ENCODE results near the gene LIN9. TPM values are rescaled to one million over a fixed set of nuclear protein-coding genes. Genes with fewer than 3 reads are reported as not detected.
"Not testable (repeated sequence)": the region's sequence is repeated elsewhere in the genome, so short reads cannot be mapped to it uniquely, and the experiment has no call there.

LIN9 gene
- total RNA-seq, 2 donors from 2014 or later = 5.5 to 10.3 TPM

DNA sequence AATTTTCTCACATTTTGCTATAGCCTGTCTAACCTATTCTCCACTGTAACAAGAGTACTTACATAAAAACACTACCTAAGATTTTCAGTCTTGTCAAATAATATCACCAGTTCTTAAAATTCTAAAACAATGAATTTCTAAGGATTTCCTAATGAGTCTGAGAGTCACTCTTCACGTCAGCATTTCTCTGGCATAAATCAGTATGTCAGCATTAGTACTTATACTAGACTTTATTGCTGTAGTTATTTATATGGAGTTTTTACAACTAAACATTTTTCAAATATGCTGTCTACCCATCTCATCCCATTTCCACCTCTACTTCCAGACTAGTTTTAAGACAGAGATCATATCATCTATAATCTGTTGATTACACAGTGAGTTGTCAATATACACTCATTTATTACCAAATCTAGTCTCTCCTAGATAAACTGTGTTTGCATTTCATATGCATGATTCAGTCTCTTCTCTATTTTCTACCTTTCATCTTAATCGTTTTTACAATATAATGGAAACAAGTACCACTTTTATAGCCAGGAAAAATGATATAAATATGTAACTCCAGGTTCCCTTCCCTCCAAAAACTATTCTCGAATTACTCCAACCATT lies 32.8 kb downstream of the LIN9 start:
- H3K9me3 Mint-ChIP-seq = no peaks in the 10 kb centered on the region
- peaks cover 11% of the 10 kb centered on the region for H3K36me3 Mint-ChIP-seq (ENCODE audit: low read depth)
- H3K4me1 Mint-ChIP-seq = no peaks in the 10 kb centered on the region
- no peak overlapping the region for H3K27ac Mint-ChIP-seq
- no peak overlapping the region for H3K4me3 Mint-ChIP-seq
- ATAC-seq (replicated peaks) = no peak
- H3K27me3 Mint-ChIP-seq = no peaks in the 10 kb centered on the region

- no peak overlapping the region for H3K27ac Mint-ChIP-seq
- H3K9me3 Mint-ChIP-seq = no peaks in the 10 kb centered on the region
These were observed 34.8 kb downstream of the LIN9 start for GRCh38 chr1:226274138-226274537.

GRCh38 chr1:226272233-226272902 lies 36.6 kb downstream of the LIN9 start:
- H3K4me3 Mint-ChIP-seq; ATAC-seq (replicated peaks); H3K4me1 Mint-ChIP-seq; H3K27ac Mint-ChIP-seq; H3K27me3 Mint-ChIP-seq; H3K9me3 Mint-ChIP-seq: not testable (repeated sequence)
- peaks cover 17% of the 10 kb centered on the region for H3K36me3 Mint-ChIP-seq (ENCODE audit: low read depth)

More at GRCh38 chr1:226274138-226274537, 34.8 kb downstream of the LIN9 start:
- Mint-ChIP-seq H3K4me1 (no peaks in the 10 kb centered on the region), H3K36me3 (ENCODE audit: low read depth) (peaks cover 11% of the 10 kb centered on the region), H3K4me3 (no peak overlapping the region), H3K27me3 (no peaks in the 10 kb centered on the region)
- ATAC-seq (replicated peaks) = no peak

GRCh38 chr1:226268421-226269124 lies 40.4 kb downstream of the LIN9 start:
- H3K27me3 Mint-ChIP-seq = no peaks in the 10 kb centered on the region
- no peaks in the 10 kb centered on the region for H3K9me3 Mint-ChIP-seq
- H3K36me3 Mint-ChIP-seq (ENCODE audit: low read depth) = peaks cover 16% of the 10 kb centered on the region
- no peak overlapping the region for H3K27ac Mint-ChIP-seq
- ATAC-seq (replicated peaks) = no peak
- H3K4me3 Mint-ChIP-seq = no peak overlapping the region
- no peaks in the 10 kb centered on the region for H3K4me1 Mint-ChIP-seq

GRCh38 chr1:226261818-226262217 lies 47.1 kb downstream of the LIN9 start:
- Mint-ChIP-seq H3K36me3 (ENCODE audit: low read depth) (peaks cover 37% of the 10 kb centered on the region), H3K4me1 (no peaks in the 10 kb centered on the region), H3K27ac (no peak overlapping the region), H3K27me3 (no peaks in the 10 kb centered on the region), H3K4me3 (no peak overlapping the region), H3K9me3 (peaks cover 4% of the 10 kb centered on the region)
- no peak for ATAC-seq (replicated peaks)

- no peaks in the 10 kb centered on the region for H3K27me3 Mint-ChIP-seq
- no peak overlapping the region for H3K4me3 Mint-ChIP-seq
- no peaks in the 10 kb centered on the region for H3K9me3 Mint-ChIP-seq
- H3K4me1 Mint-ChIP-seq = no peaks in the 10 kb centered on the region
- H3K36me3 Mint-ChIP-seq (ENCODE audit: low read depth) = peaks cover 29% of the 10 kb centered on the region
- no peak overlapping the region for H3K27ac Mint-ChIP-seq
- no peak for ATAC-seq (replicated peaks)
These were observed 53.6 kb downstream of the LIN9 start for GRCh38 chr1:226255380-226255779.

GRCh38 chr1:226253933-226254332 lies 55.0 kb downstream of the LIN9 start:
- Mint-ChIP-seq H3K27me3 (no peaks in the 10 kb centered on the region), H3K4me3 (no peak overlapping the region), H3K4me1 (no peaks in the 10 kb centered on the region), H3K9me3 (no peaks in the 10 kb centered on the region), H3K27ac (no peak overlapping the region), H3K36me3 (ENCODE audit: low read depth) (peaks cover 26% of the 10 kb centered on the region)
- no peak for ATAC-seq (replicated peaks)

DNA sequence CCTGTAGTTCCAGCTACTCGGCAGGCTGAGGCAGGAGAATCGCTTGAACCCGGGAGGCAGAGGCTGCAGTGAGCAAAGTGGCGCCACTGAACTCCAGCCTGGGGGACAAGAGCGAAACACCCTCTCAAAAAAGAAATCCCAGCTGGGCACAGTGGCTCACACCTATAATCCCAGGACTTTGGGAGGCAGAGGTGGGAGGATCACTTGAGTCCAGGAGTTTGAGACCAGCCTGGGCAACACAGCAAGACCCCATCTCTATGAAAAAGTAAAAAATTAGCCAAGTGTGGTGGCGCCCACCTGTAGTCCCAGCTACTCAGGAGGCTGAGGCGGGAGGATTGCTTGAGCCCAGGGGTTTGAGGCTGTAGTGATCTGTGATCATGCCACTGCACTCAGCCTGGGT lies 56.1 kb downstream of the LIN9 start:
- not testable (repeated sequence) for H3K4me1 Mint-ChIP-seq; H3K4me3 Mint-ChIP-seq; ATAC-seq (replicated peaks); H3K27ac Mint-ChIP-seq; H3K27me3 Mint-ChIP-seq; H3K9me3 Mint-ChIP-seq
- H3K36me3 Mint-ChIP-seq (ENCODE audit: low read depth) = peaks cover 26% of the 10 kb centered on the region

GRCh38 chr1:226250511-226250910 lies 58.5 kb downstream of the LIN9 start:
- H3K27ac Mint-ChIP-seq = no peak overlapping the region
- no peaks in the 10 kb centered on the region for H3K9me3 Mint-ChIP-seq
- ATAC-seq (replicated peaks) = no peak
- peaks cover 4% of the 10 kb centered on the region for H3K4me1 Mint-ChIP-seq
- H3K4me3 Mint-ChIP-seq = no peak overlapping the region
- H3K27me3 Mint-ChIP-seq = no peaks in the 10 kb centered on the region
- H3K36me3 Mint-ChIP-seq (ENCODE audit: low read depth) = peaks cover 31% of the 10 kb centered on the region

- Mint-ChIP-seq H3K27ac (no peak overlapping the region), H3K36me3 (ENCODE audit: low read depth) (peaks cover 26% of the 10 kb centered on the region)
- ATAC-seq (replicated peaks) = no peak
These were observed 60.2 kb downstream of the LIN9 start for GRCh38 chr1:226248796-226249195.

DNA sequence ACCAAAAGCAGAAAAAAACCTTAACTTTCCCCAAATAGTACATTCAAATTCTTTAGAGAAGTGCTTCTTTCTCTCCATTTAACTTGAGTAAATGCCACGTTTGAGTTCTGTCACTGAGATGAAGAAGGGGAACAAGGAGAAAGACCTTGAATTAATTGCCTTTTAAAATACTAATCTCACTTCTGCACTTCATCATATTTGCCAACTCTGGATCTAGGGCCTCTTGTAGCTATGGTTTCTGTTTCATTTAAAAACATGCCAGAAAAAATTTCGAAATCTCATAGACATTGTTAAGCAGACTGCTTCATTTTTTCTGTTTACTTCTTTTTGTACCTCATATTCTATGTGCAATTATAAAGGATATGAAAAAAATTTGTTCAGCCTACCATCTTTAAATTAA lies 60.9 kb downstream of the LIN9 start:
- Mint-ChIP-seq H3K4me1 (peaks cover 4% of the 10 kb centered on the region), H3K27me3 (no peaks in the 10 kb centered on the region), H3K9me3 (no peaks in the 10 kb centered on the region), H3K4me3 (no peak overlapping the region), H3K36me3 (ENCODE audit: low read depth) (peaks cover 26% of the 10 kb centered on the region), H3K27ac (no peak overlapping the region)
- no peak for ATAC-seq (replicated peaks)

More at GRCh38 chr1:226248796-226249195, 60.2 kb downstream of the LIN9 start:
- H3K9me3 Mint-ChIP-seq = no peaks in the 10 kb centered on the region
- H3K27me3 Mint-ChIP-seq = no peaks in the 10 kb centered on the region
- H3K4me1 Mint-ChIP-seq = peaks cover 4% of the 10 kb centered on the region
- H3K4me3 Mint-ChIP-seq = no peak overlapping the region

DNA sequence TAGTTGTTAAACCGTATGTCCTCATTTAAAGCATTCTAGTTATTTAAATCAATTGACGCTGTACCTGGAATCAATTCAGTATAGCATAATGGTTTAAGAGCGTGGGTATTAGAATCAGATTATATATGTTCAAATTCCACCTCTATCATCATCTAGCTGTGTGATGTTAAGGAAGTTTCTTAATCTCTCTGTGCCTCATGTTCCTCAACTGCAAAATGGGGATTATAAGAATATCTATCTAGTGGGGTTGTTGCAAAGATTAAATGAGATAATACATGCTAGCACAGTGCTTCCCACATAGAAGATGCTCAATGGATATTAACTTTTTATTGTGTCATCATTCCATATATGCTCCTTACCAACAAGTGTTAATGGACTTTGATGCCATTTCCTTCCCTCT lies 69.5 kb downstream of the LIN9 start:
- Mint-ChIP-seq H3K36me3 (ENCODE audit: low read depth) (peaks cover 41% of the 10 kb centered on the region), H3K27ac (no peak overlapping the region), H3K4me3 (no peak overlapping the region), H3K9me3 (no peaks in the 10 kb centered on the region), H3K4me1 (no peaks in the 10 kb centered on the region), H3K27me3 (no peaks in the 10 kb centered on the region)
- no peak for ATAC-seq (replicated peaks)

- ATAC-seq (replicated peaks) = no peak
- Mint-ChIP-seq H3K9me3 (no peaks in the 10 kb centered on the region), H3K27me3 (no peaks in the 10 kb centered on the region), H3K27ac (no peak overlapping the region), H3K4me3 (no peak overlapping the region), H3K4me1 (no peaks in the 10 kb centered on the region), H3K36me3 (ENCODE audit: low read depth) (peaks cover 50% of the 10 kb centered on the region)
These were observed 72.1 kb downstream of the LIN9 start for GRCh38 chr1:226236826-226237225.

DNA sequence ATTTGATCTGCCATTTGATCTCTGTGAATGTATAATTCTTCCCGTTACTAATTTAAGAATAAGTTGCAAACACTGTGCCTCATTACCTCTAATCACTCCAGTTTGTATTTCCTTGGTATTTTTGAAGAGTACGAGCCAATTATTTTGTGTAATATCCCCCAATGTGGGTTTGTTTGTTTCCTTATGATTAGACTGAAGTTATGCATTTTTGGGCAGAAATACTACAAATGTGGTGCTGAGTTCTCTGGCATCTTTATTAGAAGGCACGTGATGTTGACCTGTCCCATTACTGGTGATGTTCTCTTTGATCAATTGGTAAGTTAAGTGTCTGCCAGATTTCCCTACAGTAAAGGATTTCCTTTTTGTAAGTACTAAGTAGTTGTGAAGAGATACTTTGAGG lies 75.2 kb downstream of the LIN9 start:
- no peak overlapping the region for H3K4me3 Mint-ChIP-seq
- H3K4me1 Mint-ChIP-seq = no peaks in the 10 kb centered on the region
- H3K9me3 Mint-ChIP-seq = no peaks in the 10 kb centered on the region
- peaks cover 50% of the 10 kb centered on the region for H3K36me3 Mint-ChIP-seq (ENCODE audit: low read depth)
- ATAC-seq (replicated peaks) = no peak
- H3K27me3 Mint-ChIP-seq = no peaks in the 10 kb centered on the region
- H3K27ac Mint-ChIP-seq = no peak overlapping the region

DNA sequence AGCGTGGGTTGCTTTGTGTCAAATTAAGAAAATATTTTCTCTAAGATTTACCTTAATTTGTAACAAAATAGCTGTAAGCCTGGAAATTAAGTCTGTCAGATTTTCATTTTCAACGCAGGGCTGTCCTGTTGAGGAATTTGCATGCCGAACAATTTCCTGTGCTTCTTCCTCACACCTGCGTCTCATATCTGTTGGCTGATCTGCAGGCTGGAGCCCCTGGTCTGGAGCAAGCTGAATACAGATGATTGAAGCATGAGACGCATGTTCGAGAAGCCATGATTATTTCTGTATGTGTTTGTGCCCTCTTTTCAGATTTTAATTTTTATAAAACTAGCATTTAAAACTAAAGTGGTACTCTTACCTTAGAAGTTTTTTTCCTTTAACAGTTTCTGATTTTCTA lies 75.7 kb downstream of the LIN9 start:
- Mint-ChIP-seq H3K4me1 (no peaks in the 10 kb centered on the region), H3K36me3 (ENCODE audit: low read depth) (peaks cover 44% of the 10 kb centered on the region), H3K9me3 (no peaks in the 10 kb centered on the region), H3K27ac (no peak overlapping the region), H3K4me3 (no peak overlapping the region), H3K27me3 (no peaks in the 10 kb centered on the region)
- ATAC-seq (replicated peaks) = no peak

Measured in activated T-helper 17 cell treated with anti-CD3 and anti-CD28 coated beads, Interleukin-2, amount 50 U/mL, for 72 hours (primary cell).